Measurements from ENCODE around the gene GBP2. TPM values are rescaled to one million over a fixed set of nuclear protein-coding genes. Genes with fewer than 3 reads are reported as not detected.
"Not testable (repeated sequence)": the region's sequence is repeated elsewhere in the genome, so short reads cannot be mapped to it uniquely, and the experiment has no call there.

GBP2 gene
- total RNA-seq, 1 experiment from 2014 or later: 0.24 TPM

GRCh38 chr1:89129911-89130310, 4.0 kb upstream of the GBP2 start:
- no peak for TF ChIP-seq CTCF (IDR thresholded peaks at IDR 0.05)
- no peak for TF ChIP-seq CREB1 (CRISPR knock-in tag; IDR thresholded peaks at IDR 0.05)
- no peak for TF ChIP-seq KAT7 (CRISPR knock-in tag; IDR thresholded peaks at IDR 0.05; ENCODE audit: borderline replicate concordance)
- ChIA-PET CTCF (no interaction called here), POLR2A (no interaction called here)
- Mint-ChIP-seq H3K27me3 (ENCODE audit: low read depth) (no peaks in the 10 kb centered on the region), H3K27ac (no peak overlapping the region), H3K4me1 (no peaks in the 10 kb centered on the region), H3K36me3 (no peaks in the 10 kb centered on the region), H3K4me3 (no peak overlapping the region), H3K9me3 (0 out of 2 replicates have a peak, but pooled peaks cover 5% of the 10 kb centered on the region)
- DNase-seq (ENCODE audit: low spot score) (no peak), ATAC-seq (no peak)

GRCh38 chr1:89128003-89128458, 2.1 kb upstream of the GBP2 start:
- H3K36me3 Mint-ChIP-seq; H3K4me3 Mint-ChIP-seq; DNase-seq (ENCODE audit: low spot score); H3K9me3 Mint-ChIP-seq; H3K4me1 Mint-ChIP-seq; H3K27me3 Mint-ChIP-seq (ENCODE audit: low read depth); H3K27ac Mint-ChIP-seq; ATAC-seq; CTCF ChIA-PET; POLR2A ChIA-PET: not testable (repeated sequence)

- H3K4me1 Mint-ChIP-seq; H3K4me3 Mint-ChIP-seq; CTCF ChIA-PET; H3K27ac Mint-ChIP-seq; DNase-seq (ENCODE audit: low spot score); H3K27me3 Mint-ChIP-seq (ENCODE audit: low read depth); H3K36me3 Mint-ChIP-seq; POLR2A ChIA-PET; ATAC-seq; H3K9me3 Mint-ChIP-seq: not testable (repeated sequence)
Observed at GRCh38 chr1:89126602-89127565, 970 bp upstream of the GBP2 start.

- Mint-ChIP-seq H3K4me1 (no peaks in the 10 kb centered on the region), H3K27ac (no peak overlapping the region), H3K27me3 (ENCODE audit: low read depth) (no peaks in the 10 kb centered on the region), H3K4me3 (no peak overlapping the region), H3K36me3 (no peaks in the 10 kb centered on the region), H3K9me3 (0 out of 2 replicates have a peak, but pooled peaks cover 5% of the 10 kb centered on the region)
- DNase-seq (ENCODE audit: low spot score): no peak
- POLR2A ChIA-PET: no interaction called here
- CTCF ChIA-PET: interaction anchor here (1.5 kb wide), 1 partner anchor 40 kb away, joined by 3 read pairs; no protein-coding TSS in a partner anchor
- no peak for ATAC-seq
- TF ChIP-seq NFE2L1 (CRISPR knock-in tag; IDR thresholded peaks at IDR 0.05): no peak
- TF ChIP-seq JUN (CRISPR knock-in tag; IDR thresholded peaks at IDR 0.05): no peak
- TF ChIP-seq FOXP4 (CRISPR knock-in tag; IDR thresholded peaks at IDR 0.05): no peak
- TF ChIP-seq PREB (CRISPR knock-in tag; IDR thresholded peaks at IDR 0.05; ENCODE audit: borderline replicate concordance): no peak
- no peak for TF ChIP-seq ARID4B (CRISPR knock-in tag; IDR thresholded peaks at IDR 0.05; ENCODE audit: borderline replicate concordance)
- TF ChIP-seq ZNF281 (CRISPR knock-in tag; IDR thresholded peaks at IDR 0.05): no peak
- TF ChIP-seq PRRX2 (CRISPR knock-in tag; IDR thresholded peaks at IDR 0.05): no peak
- no peak for TF ChIP-seq RORB (CRISPR knock-in tag; IDR thresholded peaks at IDR 0.05)
- no peak for TF ChIP-seq NFATC4 (CRISPR knock-in tag; IDR thresholded peaks at IDR 0.05)
- TF ChIP-seq FOXJ3 (CRISPR knock-in tag; IDR thresholded peaks at IDR 0.05; ENCODE audit: borderline replicate concordance): no peak
- TF ChIP-seq CREM (CRISPR knock-in tag; IDR thresholded peaks at IDR 0.05): no peak
Observed at GRCh38 chr1:89125240-89125912, 538 bp downstream of the GBP2 start.
